ENCODE results near the gene DUS4L.

DNA sequence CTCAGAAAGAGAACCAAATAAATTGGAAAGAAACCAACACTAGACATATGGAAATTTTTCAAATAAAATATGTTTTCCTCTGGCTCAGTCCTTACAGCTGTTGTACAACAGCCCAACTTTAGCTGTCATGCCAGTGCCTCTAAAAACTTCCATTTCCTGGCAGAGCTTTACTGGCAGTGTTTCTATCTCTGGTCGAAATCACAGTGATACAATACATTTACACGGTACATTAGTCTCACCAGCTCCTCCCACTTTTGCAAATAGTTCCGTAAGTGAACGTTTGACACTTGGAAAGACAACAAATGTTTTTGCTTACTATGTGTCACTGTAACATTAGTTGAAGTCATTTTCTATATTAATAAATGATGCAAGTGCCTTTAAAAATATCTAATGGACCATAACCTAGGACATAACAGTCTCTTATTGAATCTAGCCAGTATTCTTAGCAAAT is 46.1 kb downstream of the DUS4L start:
- TF ChIP-seq, protein P1, sequence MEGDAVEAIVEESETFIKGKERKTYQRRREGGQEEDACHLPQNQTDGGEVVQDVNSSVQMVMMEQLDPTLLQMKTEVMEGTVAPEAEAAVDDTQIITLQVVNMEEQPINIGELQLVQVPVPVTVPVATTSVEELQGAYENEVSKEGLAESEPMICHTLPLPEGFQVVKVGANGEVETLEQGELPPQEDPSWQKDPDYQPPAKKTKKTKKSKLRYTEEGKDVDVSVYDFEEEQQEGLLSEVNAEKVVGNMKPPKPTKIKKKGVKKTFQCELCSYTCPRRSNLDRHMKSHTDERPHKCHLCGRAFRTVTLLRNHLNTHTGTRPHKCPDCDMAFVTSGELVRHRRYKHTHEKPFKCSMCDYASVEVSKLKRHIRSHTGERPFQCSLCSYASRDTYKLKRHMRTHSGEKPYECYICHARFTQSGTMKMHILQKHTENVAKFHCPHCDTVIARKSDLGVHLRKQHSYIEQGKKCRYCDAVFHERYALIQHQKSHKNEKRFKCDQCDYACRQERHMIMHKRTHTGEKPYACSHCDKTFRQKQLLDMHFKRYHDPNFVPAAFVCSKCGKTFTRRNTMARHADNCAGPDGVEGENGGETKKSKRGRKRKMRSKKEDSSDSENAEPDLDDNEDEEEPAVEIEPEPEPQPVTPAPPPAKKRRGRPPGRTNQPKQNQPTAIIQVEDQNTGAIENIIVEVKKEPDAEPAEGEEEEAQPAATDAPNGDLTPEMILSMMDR (IDR thresholded peaks at IDR 0.05) = no peak
- TF ChIP-seq POLR2A (IDR thresholded peaks at IDR 0.05) = no peak

All from Peyer's patch (tissue), 4 donors.